H9 (cell line): ENCODE measurements around the gene TSNAX. TPM values are rescaled to one million over a fixed set of nuclear protein-coding genes. Genes with fewer than 3 reads are reported as not detected.

Experiments
- DNase-seq: peaks from one replicate; pipeline ENCODE4 v3.0.0-alpha.2; 2017
- H2AFZ ChIP-seq: one replicate; pipeline ENCODE4 v1.6.1; 2013; ENCODE audit warnings: mild to moderate bottlenecking, low read length, control low read depth, moderate library complexity
- H2AK5ac ChIP-seq: 2 replicates; pipeline ENCODE4 v1.6.1; 2013; ENCODE audit warnings: low read length, control low read depth, mixed read lengths; ENCODE audit not compliant: insufficient read length
- H2BK120ac ChIP-seq: one replicate; pipeline ENCODE4 v1.6.1; 2013; ENCODE audit warnings: low read depth, mild to moderate bottlenecking, low read length, control low read depth, inconsistent platforms; ENCODE audit not compliant: poor library complexity, severe bottlenecking
- H2BK12ac ChIP-seq: 2 replicates; pipeline ENCODE4 v1.6.1; 2013; ENCODE audit warnings: low read length, control low read depth, mixed read lengths, low read depth; ENCODE audit not compliant: insufficient read length
- H2BK15ac ChIP-seq: 2 replicates; pipeline ENCODE4 v1.6.1; 2013; ENCODE audit warnings: low read depth, low read length, control low read depth
- H2BK20ac ChIP-seq: one replicate; pipeline ENCODE4 v1.6.1; 2013; ENCODE audit warnings: low read depth, mild to moderate bottlenecking, low read length, control low read depth, inconsistent platforms; ENCODE audit not compliant: poor library complexity, severe bottlenecking
- H2BK5ac ChIP-seq: 2 replicates; pipeline ENCODE4 v1.6.1; 2013; ENCODE audit warnings: low read length, control low read depth, mixed read lengths; ENCODE audit not compliant: insufficient read length
- H3K14ac ChIP-seq: 2 replicates; pipeline ENCODE4 v1.6.1; 2013; ENCODE audit warnings: low read length, control low read depth; ENCODE audit not compliant: insufficient read depth
- H3K18ac ChIP-seq: 2 replicates; pipeline ENCODE4 v1.6.1; 2013; ENCODE audit warnings: low read depth, mild to moderate bottlenecking, mixed read lengths, low read length, control low read depth; ENCODE audit not compliant: insufficient read length
- H3K23ac ChIP-seq: 2 replicates; pipeline ENCODE4 v1.6.1; 2013; ENCODE audit warnings: low read length, control low read depth, mixed read lengths, low read depth; ENCODE audit not compliant: insufficient read length
- H3K23me2 ChIP-seq: 2 replicates; pipeline ENCODE4 v1.6.1; 2013; ENCODE audit warnings: low read depth, mild to moderate bottlenecking, mixed read lengths, low read length, control low read depth; ENCODE audit not compliant: insufficient read length, poor library complexity, severe bottlenecking
- H3K27ac ChIP-seq: 2 replicates; pipeline ENCODE4 v1.5.1; 2013; ENCODE audit warnings: low read length, control low read depth, mixed read lengths, low read depth; ENCODE audit not compliant: insufficient read length
- H3K27me3 ChIP-seq: 2 replicates; pipeline ENCODE4 v1.6.1; 2013; ENCODE audit warnings: low read length, control low read depth, inconsistent platforms; ENCODE audit not compliant: insufficient read depth
- H3K4ac ChIP-seq: 2 replicates; pipeline ENCODE4 v1.6.1; 2013; ENCODE audit warnings: low read depth, mild to moderate bottlenecking, control low read depth, inconsistent platforms, low read length, moderate library complexity
- H3K4me1 ChIP-seq: 2 replicates; pipeline ENCODE4 v1.6.1; 2013; ENCODE audit warnings: low read length, control low read depth, inconsistent platforms; ENCODE audit not compliant: insufficient read depth
- H3K4me2 ChIP-seq: 2 replicates; pipeline ENCODE4 v1.6.1; 2013; ENCODE audit warnings: low read length, control low read depth, mixed read lengths; ENCODE audit not compliant: insufficient read length, insufficient read depth
- H3K56ac ChIP-seq: 2 replicates; pipeline ENCODE4 v1.6.1; 2013; ENCODE audit warnings: low read depth, mild to moderate bottlenecking, mixed read lengths, low read length, control low read depth; ENCODE audit not compliant: insufficient read length
- H3K79me1 ChIP-seq: 2 replicates; pipeline ENCODE4 v1.6.1; 2013; ENCODE audit warnings: low read depth, mild to moderate bottlenecking, moderate library complexity, low read length, control low read depth, inconsistent platforms; ENCODE audit not compliant: insufficient read depth, poor library complexity, severe bottlenecking
- H3K79me2 ChIP-seq: 2 replicates; pipeline ENCODE4 v1.6.1; 2013; ENCODE audit warnings: low read length, control low read depth, inconsistent platforms; ENCODE audit not compliant: insufficient read depth
- H3K9ac ChIP-seq: 2 replicates; pipeline ENCODE4 v1.6.1; 2013; ENCODE audit warnings: low read length, control low read depth, mixed read lengths; ENCODE audit not compliant: insufficient read length; ENCODE audit errors: extremely low read depth
- H3K9me3 ChIP-seq: one replicate; pipeline ENCODE4 v1.6.1; 2013; ENCODE audit warnings: low read depth, low read length, inconsistent platforms; ENCODE audit not compliant: control insufficient read depth
- H3T11ph ChIP-seq: one replicate; pipeline ENCODE4 v1.6.1; 2013; ENCODE audit warnings: mild to moderate bottlenecking, low read length, control low read depth, inconsistent platforms
- H4K20me1 ChIP-seq: one replicate; pipeline ENCODE4 v1.6.1; 2013; ENCODE audit not compliant: control insufficient read depth, insufficient read length, insufficient read depth
- H4K5ac ChIP-seq: 2 replicates; pipeline ENCODE4 v1.6.1; 2013; ENCODE audit warnings: low read depth, mild to moderate bottlenecking, mixed read lengths, low read length, control low read depth; ENCODE audit not compliant: insufficient read length
- H4K8ac ChIP-seq: replicated peaks from 2 replicates; pipeline ENCODE4 v1.6.1; 2013; ENCODE audit warnings: low read length, control low read depth, mixed read lengths, low read depth; ENCODE audit not compliant: insufficient read length
- H4K91ac ChIP-seq: 2 replicates; pipeline ENCODE4 v1.6.1; 2013; ENCODE audit warnings: low read depth, mild to moderate bottlenecking, moderate library complexity, mixed read lengths, low read length, control low read depth; ENCODE audit not compliant: insufficient read length
- H3K27ac Mint-ChIP-seq, 3 experiments: 2 replicates in 2 of 3; 3 replicates in 1 of 3; pipeline ENCODE4 v1.8.0; 2020 to 2021; ENCODE audit warnings: mixed read lengths in 3 of 3, mild to moderate bottlenecking in 1 of 3, moderate library complexity in 1 of 3
- H3K27me3 Mint-ChIP-seq: 2 replicates; pipeline ENCODE4 v1.8.0; 2021; ENCODE audit warnings: low read depth, mild to moderate bottlenecking, moderate library complexity, mixed read lengths
- H3K36me3 Mint-ChIP-seq, 3 experiments: 2 replicates in 2 of 3; 3 replicates in 1 of 3; pipeline ENCODE4 v1.8.0; 2020 to 2021; ENCODE audit warnings: low read depth in 3 of 3, mixed read lengths in 3 of 3; ENCODE audit not compliant: insufficient read depth in 1 of 3
- H3K4me1 Mint-ChIP-seq, 2 experiments: 2 replicates each; pipeline ENCODE4 v1.8.0; 2020; ENCODE audit warnings: mixed read lengths in 2 of 2
- H3K4me3 Mint-ChIP-seq, 2 experiments: 2 replicates in 1 of 2; 3 replicates in 1 of 2; pipeline ENCODE4 v1.8.0; 2020 to 2021; ENCODE audit warnings: mild to moderate bottlenecking in 2 of 2, mixed read lengths in 2 of 2, moderate library complexity in 1 of 2
- H3K9me3 Mint-ChIP-seq, 2 experiments: 2 replicates in 1 of 2; 3 replicates in 1 of 2; pipeline ENCODE4 v1.8.0; 2020; ENCODE audit warnings: mild to moderate bottlenecking in 2 of 2, mixed read lengths in 2 of 2, moderate library complexity in 1 of 2
- CTCF ChIP-seq: fragments of 200-600 bp; sonication (generic); conservative IDR thresholded peaks from 3 replicates; pipeline ENCODE4 v1.8.0; 2021; ENCODE audit warnings: antibody characterized with exemption, mild to moderate bottlenecking
- WGBS: extraction: QIAGEN DNeasy Blood & Tissue Kit; methylation state at CpG from one replicate; pipeline ENCODE4 v1.1.7; 2013; ENCODE audit warnings: missing lambda C conversion rate, low lambda C conversion rate, mixed read lengths; ENCODE audit not compliant: insufficient read length; ENCODE audit errors: extremely low coverage; 5-methylcytosine and 5-hydroxymethylcytosine counted together
- total RNA-seq: library from RNA; stranded (reverse); gene quantifications from 2 replicates; pipeline ENCODE4 v1.2.1, GENCODE V29; 2021

The TSNAX gene
- total RNA-seq, 1 experiment from 2014 or later, result 39.9 TPM

- Histone ChIP-seq H4K20me1 (no peaks in the 10 kb centered on the region), H3K27me3 (no peaks in the 10 kb centered on the region), H3K79me2 (no peaks in the 10 kb centered on the region), H4K5ac (no peak overlapping the region), H3K56ac (no peak overlapping the region), H3K27ac (no peak overlapping the region), H2BK5ac (no peak overlapping the region), H2AFZ (no peak overlapping the region), H3K79me1 (no peaks in the 10 kb centered on the region), H2BK12ac (no peak overlapping the region), H3K18ac (no peak overlapping the region), H2AK5ac (no peak overlapping the region), H3K9ac (no peak overlapping the region), H3T11ph (no peak overlapping the region), H2BK15ac (no peak overlapping the region), H3K4me1 (peaks cover 6% of the 10 kb centered on the region; the same call in 1 of the 2 replicates), H2BK120ac (no peak overlapping the region), H3K23me2 (no peaks in the 10 kb centered on the region), H3K23ac (no peak overlapping the region), H4K8ac (no peak overlapping the region), H3K9me3 (no peaks in the 10 kb centered on the region), H3K4ac (no peak overlapping the region), H4K91ac (no peak overlapping the region), H3K14ac (no peak overlapping the region), H3K4me2 (no peak overlapping the region), H2BK20ac (no peak overlapping the region)
- Mint-ChIP-seq H3K27me3 (no peaks in the 10 kb centered on the region), H3K27ac (no peak overlapping the region), H3K36me3 (no peaks in the 10 kb centered on the region; a peak in 1 of 7 replicates), H3K4me3 (no peak overlapping the region), H3K4me1 (peaks cover 32 to 37% of the 10 kb centered on the region in 2 experiments), H3K9me3 (no peaks in the 10 kb centered on the region; a peak in 1 of 5 replicates)
- no CpG with 5 or more reads among the region's 2 CpGs for WGBS
- DNase-seq, result no peak
- TF ChIP-seq CTCF, result no peak
These were observed 4.7 kb upstream of the TSNAX start for GRCh38 chr1:231523816-231524215.
